ENCODE measurements around the gene MAML3. TPM values are rescaled to one million over a fixed set of nuclear protein-coding genes. Genes with fewer than 3 reads are reported as not detected.

MAML3 gene
- total and polyA plus RNA-seq, 2 of the 13 experiments (the other 11 are each of a cell fraction or from before 2014, with no cell fraction given) = 0.05 to 0.13 TPM

GRCh38 chr4:140157341-140157740 lies 3.4 kb upstream of the MAML3 start (continued):
- no peak for TF ChIP-seq ZNF704 (CRISPR knock-in tag; IDR thresholded peaks at IDR 0.05; ENCODE audit: borderline replicate concordance)
- TF ChIP-seq FOXJ3 (CRISPR knock-in tag; IDR thresholded peaks at IDR 0.05; ENCODE audit: borderline replicate concordance) = no peak

GRCh38 chr4:140156529-140157171 lies 2.7 kb upstream of the MAML3 start:
- no TSS peak for BruUV-seq (replicated peaks)
- no peak overlapping the region for H2AFZ ChIP-seq (ENCODE audit: low read length)
- intact Hi-C loops (cut with micrococcal nuclease; ENCODE audit: unreplicated experiment) = no loop called here
- TF ChIP-seq ZNF225 (CRISPR knock-in tag; IDR thresholded peaks at IDR 0.05) (no peak), JUNB (CRISPR knock-in tag; IDR thresholded peaks at IDR 0.05; ENCODE audit: borderline replicate concordance) (no peak), ZBTB38 (CRISPR knock-in tag; IDR thresholded peaks at IDR 0.05) (no peak), HNF4G (IDR thresholded peaks at IDR 0.05; ENCODE audit: borderline replicate concordance, low read depth, low read length) (no peak), HNF4G (CRISPR knock-in tag; IDR thresholded peaks at IDR 0.05; ENCODE audit: borderline replicate concordance, low read depth) (no peak), XRCC5 (optimal IDR thresholded peaks at IDR 0.05; ENCODE audit: low read length) (no peak), ZNF468 (CRISPR knock-in tag; IDR thresholded peaks at IDR 0.05) (no peak), ZBTB34 (CRISPR knock-in tag; IDR thresholded peaks at IDR 0.05) (no peak), NFATC3 (CRISPR knock-in tag; IDR thresholded peaks at IDR 0.05) (no peak), ZBTB39 (CRISPR knock-in tag; IDR thresholded peaks at IDR 0.05) (no peak), SIN3B (IDR thresholded peaks at IDR 0.05; ENCODE audit: low read length) (no peak), SMC3 (IDR thresholded peaks at IDR 0.05; ENCODE audit: low read length) (no peak), ZNF713 (CRISPR knock-in tag; IDR thresholded peaks at IDR 0.05) (no peak), CHCHD3 (CRISPR knock-in tag; IDR thresholded peaks at IDR 0.05) (no peak), FOXO1 (CRISPR knock-in tag; IDR thresholded peaks at IDR 0.05) (no peak), IRF1 (CRISPR knock-in tag; IDR thresholded peaks at IDR 0.05; ENCODE audit: low read depth) (no peak), ZNF703 (CRISPR knock-in tag; IDR thresholded peaks at IDR 0.05; ENCODE audit: borderline replicate concordance) (no peak)

More at GRCh38 chr4:140156529-140157171, 2.7 kb upstream of the MAML3 start:
- H3K36me3 ChIP-seq (replicated peaks in 1 of 2; ENCODE audit: control insufficient read depth in 1 of 2, insufficient read depth in 2 of 2, low read length in 2 of 2) = no peaks in the 10 kb centered on the region
- FAIRE-seq (no peak), DNase-seq (ENCODE audit: low spot score) (no peak), ATAC-seq (no peak)
- no peak overlapping the region for H3K4me2 ChIP-seq (ENCODE audit: low read depth, low read length)
- in situ Hi-C loops (cut with HindIII; ENCODE audit: extremely low pct_ligation_motif_present, low pct_unique_long_range_greater_than_20kb) = no loop called here
- no peak overlapping the region for H3K9ac ChIP-seq (ENCODE audit: insufficient read depth, low read depth, low read length)
- no peaks in the 10 kb centered on the region for H4K20me1 ChIP-seq (ENCODE audit: insufficient read depth, low read length)
- no peak overlapping the region for H3K27ac ChIP-seq (ENCODE audit: extremely low read length, insufficient read depth, low read length)
- ChIA-PET POLR2A (no interaction called here), CTCF (ENCODE audit: low intra/inter-chr PET ratio, low total read pairs) (no interaction called here)
- H3K4me1 ChIP-seq (ENCODE audit: insufficient read depth, low read length) = peaks cover 27% of the 10 kb centered on the region
- no peaks in the 10 kb centered on the region for H3K9me3 ChIP-seq (ENCODE audit: low read length)
- WGBS (ENCODE audit: low lambda C conversion rate) = 1% methylated on average over 4 of the region's 4 CpGs
- peaks cover 0 to 27% of the 10 kb centered on the region in 2 experiments for H3K27me3 ChIP-seq (ENCODE audit: control insufficient read depth in 1 of 2, insufficient read depth in 2 of 2, low read length in 2 of 2)
- no peaks in the 10 kb centered on the region for H3K79me2 ChIP-seq (ENCODE audit: insufficient read depth, low read length)
- no peak overlapping the region for H3K4me3 ChIP-seq (replicated peaks in 1 of 3; ENCODE audit: insufficient read depth in 1 of 3, low read depth in 2 of 3, low read length in 3 of 3)

All from HepG2 (cell line).